ENCODE data around the gene ZNF629.

ZNF629 gene

DNA sequence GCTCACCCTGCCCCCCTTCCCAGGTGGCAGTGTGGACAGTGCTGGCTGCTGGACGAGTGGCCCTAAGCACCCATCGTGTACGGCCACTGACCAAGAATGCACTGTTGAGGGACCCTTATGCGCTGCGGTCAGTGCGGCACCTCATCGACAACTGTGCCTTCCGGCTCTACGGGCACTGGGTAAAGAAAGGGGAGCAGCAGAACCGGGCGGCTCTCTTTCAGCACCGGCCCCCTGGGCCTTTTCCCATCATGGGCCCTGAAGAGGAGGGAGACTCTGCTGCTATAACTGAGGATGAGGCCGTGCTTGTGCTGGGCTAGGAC is 30.3 kb downstream of the ZNF629 start:
- TF ChIP-seq, protein P1, sequence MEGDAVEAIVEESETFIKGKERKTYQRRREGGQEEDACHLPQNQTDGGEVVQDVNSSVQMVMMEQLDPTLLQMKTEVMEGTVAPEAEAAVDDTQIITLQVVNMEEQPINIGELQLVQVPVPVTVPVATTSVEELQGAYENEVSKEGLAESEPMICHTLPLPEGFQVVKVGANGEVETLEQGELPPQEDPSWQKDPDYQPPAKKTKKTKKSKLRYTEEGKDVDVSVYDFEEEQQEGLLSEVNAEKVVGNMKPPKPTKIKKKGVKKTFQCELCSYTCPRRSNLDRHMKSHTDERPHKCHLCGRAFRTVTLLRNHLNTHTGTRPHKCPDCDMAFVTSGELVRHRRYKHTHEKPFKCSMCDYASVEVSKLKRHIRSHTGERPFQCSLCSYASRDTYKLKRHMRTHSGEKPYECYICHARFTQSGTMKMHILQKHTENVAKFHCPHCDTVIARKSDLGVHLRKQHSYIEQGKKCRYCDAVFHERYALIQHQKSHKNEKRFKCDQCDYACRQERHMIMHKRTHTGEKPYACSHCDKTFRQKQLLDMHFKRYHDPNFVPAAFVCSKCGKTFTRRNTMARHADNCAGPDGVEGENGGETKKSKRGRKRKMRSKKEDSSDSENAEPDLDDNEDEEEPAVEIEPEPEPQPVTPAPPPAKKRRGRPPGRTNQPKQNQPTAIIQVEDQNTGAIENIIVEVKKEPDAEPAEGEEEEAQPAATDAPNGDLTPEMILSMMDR (IDR thresholded peaks at IDR 0.05; ENCODE audit: extremely low read depth, insufficient read depth, missing control alignments): no peak
- DNase-seq (ENCODE audit: low spot score): no peak
- in situ Hi-C loops (cut with MboI; ENCODE audit: low pct_unique_long_range_greater_than_20kb, low sequenced_read_pairs, unreplicated experiment): no loop called here

DNA sequence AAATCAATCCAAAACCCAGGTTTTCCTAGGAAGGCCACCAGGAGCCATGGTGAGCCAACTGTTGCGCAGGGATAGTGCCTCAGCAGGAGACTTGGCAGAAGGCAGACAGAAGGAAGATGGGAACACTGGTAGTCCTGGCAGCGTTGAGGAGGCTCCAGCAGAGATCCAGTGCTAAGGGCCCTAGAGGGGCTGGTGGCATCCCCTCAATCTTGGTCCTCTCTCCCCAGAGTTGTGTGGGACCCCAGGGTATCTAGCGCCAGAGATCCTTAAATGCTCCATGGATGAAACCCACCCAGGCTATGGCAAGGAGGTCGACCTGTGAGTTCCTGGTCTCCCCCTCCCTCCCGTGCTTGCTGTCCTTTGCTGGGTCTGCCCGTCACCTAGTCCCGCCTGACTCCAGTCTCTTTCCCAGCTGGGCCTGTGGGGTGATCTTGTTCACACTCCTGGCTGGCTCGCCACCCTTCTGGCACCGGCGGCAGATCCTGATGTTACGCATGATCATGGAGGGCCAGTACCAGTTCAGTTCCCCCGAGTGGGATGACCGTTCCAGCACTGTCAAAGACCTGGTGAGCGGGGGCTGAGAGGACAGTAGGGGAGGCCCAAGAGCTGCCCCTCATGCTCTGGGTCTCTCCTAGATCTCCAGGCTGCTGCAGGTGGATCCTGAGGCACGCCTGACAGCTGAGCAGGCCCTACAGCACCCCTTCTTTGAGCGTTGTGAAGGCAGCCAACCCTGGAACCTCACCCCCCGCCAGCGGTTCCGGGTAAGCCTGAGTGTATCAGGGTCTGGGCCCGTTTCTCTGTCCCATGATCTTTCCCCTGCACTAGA is 30.8 kb downstream of the ZNF629 start:
- in situ Hi-C loops (cut with MboI; ENCODE audit: low pct_unique_long_range_greater_than_20kb, low sequenced_read_pairs, unreplicated experiment): no loop called here
- TF ChIP-seq, protein P1 (IDR thresholded peaks at IDR 0.05; ENCODE audit: extremely low read depth, insufficient read depth, missing control alignments): no peak
- no peak for DNase-seq (ENCODE audit: low spot score)

DNA sequence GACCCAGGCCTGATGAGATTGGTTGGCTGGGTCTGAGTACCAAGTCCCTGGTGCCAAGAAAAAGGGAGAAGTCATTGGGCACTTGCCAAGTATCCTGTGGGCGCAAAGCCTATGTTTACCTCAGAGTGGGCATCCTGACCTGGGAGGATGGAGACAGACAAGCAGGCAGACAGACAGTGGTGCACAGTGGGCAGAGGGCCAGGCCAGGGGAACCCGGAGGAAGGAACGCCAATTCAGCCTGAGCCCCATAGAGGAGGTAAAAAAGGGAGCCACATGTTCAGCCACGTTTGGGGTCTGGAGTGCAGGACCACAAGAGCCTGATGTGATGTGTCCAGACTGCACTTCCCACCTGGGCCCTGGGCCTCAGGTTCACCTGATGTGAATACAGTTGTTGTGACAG is 33.4 kb downstream of the ZNF629 start:
- in situ Hi-C loops (cut with MboI; ENCODE audit: low pct_unique_long_range_greater_than_20kb, low sequenced_read_pairs, unreplicated experiment): no loop called here
- no peak for DNase-seq (ENCODE audit: low spot score)
- TF ChIP-seq, protein P1 (IDR thresholded peaks at IDR 0.05; ENCODE audit: extremely low read depth, insufficient read depth, missing control alignments): no peak

DNA sequence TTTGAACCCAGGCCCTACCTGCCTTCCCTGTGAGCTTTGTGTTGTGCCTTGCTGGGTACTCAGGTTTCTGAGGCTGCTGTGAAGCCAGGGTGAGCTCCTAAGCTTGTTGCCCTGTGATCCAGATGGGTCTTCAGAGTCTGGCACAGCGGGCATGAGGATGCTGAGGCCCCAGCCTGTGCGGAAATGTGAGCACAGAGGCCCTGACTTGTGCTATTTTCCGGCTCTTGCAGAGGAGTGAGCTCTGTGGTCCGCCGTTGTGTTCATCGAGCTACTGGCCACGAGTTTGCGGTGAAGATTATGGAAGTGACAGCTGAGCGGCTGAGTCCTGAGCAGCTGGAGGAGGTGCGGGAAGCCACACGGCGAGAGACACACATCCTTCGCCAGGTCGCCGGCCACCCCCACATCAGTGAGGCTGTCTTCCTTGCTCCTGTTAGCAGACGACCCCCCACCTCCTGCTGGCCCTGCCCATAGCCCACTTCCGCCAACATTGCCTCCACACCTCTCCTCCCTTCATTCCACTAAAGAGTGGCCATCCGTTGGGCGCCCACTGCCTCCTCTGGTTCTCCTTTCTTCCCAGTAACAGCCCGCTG is 36.0 kb downstream of the ZNF629 start:
- no peak for DNase-seq (ENCODE audit: low spot score)
- TF ChIP-seq, protein P1 (IDR thresholded peaks at IDR 0.05; ENCODE audit: extremely low read depth, insufficient read depth, missing control alignments): no peak
- in situ Hi-C loops (cut with MboI; ENCODE audit: low pct_unique_long_range_greater_than_20kb, low sequenced_read_pairs, unreplicated experiment): no loop called here

DNA sequence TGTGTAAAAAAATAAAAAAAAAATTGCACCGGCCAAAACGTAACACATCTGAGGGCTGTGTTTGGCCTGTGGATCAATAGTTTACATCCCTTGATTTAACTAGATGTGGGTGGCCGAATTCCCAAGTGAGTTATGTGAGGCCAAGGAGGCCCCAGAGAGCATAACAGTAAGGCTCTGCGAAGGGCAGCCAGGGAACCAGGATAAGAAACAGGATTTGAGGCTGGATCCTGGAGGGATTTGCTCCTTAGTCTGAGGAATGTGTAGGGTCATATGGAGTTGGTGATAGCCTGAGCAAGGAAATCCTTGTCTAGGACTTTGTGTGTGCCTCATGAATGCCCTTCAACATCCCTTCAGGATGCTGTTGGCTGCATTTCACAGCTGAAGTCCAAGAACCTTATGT is 36.8 kb downstream of the ZNF629 start:
- no peak for DNase-seq (ENCODE audit: low spot score)
- in situ Hi-C loops (cut with MboI; ENCODE audit: low pct_unique_long_range_greater_than_20kb, low sequenced_read_pairs, unreplicated experiment): no loop called here
- TF ChIP-seq, protein P1 (IDR thresholded peaks at IDR 0.05; ENCODE audit: extremely low read depth, insufficient read depth, missing control alignments): no peak

DNA sequence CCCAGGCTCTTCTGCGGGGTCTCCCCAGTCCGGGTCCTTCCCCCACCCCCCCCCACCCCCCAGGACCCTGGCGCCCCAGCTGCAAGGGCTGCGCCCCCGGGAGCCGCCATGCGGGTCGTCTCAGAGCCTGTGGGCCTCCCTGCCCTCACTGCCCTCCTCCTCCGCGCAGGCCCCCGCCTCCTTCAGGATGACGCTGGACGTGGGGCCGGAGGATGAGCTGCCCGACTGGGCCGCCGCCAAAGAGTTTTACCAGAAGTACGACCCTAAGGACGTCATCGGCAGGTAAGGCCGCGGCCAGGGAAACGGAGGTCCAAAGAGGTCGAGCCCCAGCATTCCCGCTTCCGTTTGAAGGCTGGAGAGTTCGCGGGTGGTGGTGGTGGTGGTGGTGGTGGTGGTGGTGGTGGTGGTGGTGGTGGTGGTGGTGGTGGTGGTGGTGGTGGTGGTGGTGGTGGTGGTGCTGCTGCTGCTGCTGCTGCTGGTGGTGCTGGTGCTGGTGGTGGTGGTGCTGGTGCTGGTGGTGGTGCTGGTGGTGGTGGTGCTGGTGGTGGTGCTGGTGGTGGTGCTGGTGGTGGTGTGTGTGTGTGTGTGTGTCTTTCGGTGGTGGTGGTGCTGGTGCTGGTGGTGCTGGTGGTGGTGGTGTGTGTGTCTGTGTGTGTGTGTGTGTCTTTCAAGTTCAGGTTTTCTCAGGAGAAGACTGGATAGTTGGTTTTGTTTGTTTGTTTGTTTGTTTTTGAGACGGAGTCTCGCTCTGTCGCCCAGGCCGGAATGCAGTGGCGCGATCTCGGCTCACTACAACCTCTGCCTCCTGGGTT is 38.2 kb downstream of the ZNF629 start:
- in situ Hi-C loops (cut with MboI; ENCODE audit: low pct_unique_long_range_greater_than_20kb, low sequenced_read_pairs, unreplicated experiment): no loop called here
- peak; percentile 70 for DNase-seq (ENCODE audit: low spot score)
- TF ChIP-seq, protein P1 (IDR thresholded peaks at IDR 0.05; ENCODE audit: extremely low read depth, insufficient read depth, missing control alignments): no peak

Measured in GM13977 (cell line).